Measurements from ENCODE around the gene GALK2.
"Not testable (repeated sequence)": the region's sequence is repeated elsewhere in the genome, so short reads cannot be mapped to it uniquely, and the experiment has no call there.

Gene GALK2

GRCh38 chr15:49178497-49178896 is 8.4 kb downstream of the GALK2 start:
- TF ChIP-seq CTCF (IDR thresholded peaks at IDR 0.05; ENCODE audit: extremely low read depth, insufficient read depth, missing control alignments) = no peak

GRCh38 chr15:49179433-49180190 is 9.6 kb downstream of the GALK2 start:
- DNase-seq (ENCODE audit: low spot score) = no peak
- TF ChIP-seq CTCF (IDR thresholded peaks at IDR 0.05; ENCODE audit: extremely low read depth, insufficient read depth, missing control alignments) = no peak
- in situ Hi-C loops (cut with MboI; ENCODE audit: low pct_unique_long_range_greater_than_20kb, low sequenced_read_pairs, unreplicated experiment) = no loop called here

More at GRCh38 chr15:49178497-49178896, 8.4 kb downstream of the GALK2 start:
- DNase-seq (ENCODE audit: low spot score) = no peak
- in situ Hi-C loops (cut with MboI; ENCODE audit: low pct_unique_long_range_greater_than_20kb, low sequenced_read_pairs, unreplicated experiment) = no loop called here

GRCh38 chr15:49182128-49182527 is 12.1 kb downstream of the GALK2 start:
- no peak for TF ChIP-seq CTCF (IDR thresholded peaks at IDR 0.05; ENCODE audit: extremely low read depth, insufficient read depth, missing control alignments)
- DNase-seq (ENCODE audit: low spot score) = no peak
- in situ Hi-C loops (cut with MboI; ENCODE audit: low pct_unique_long_range_greater_than_20kb, low sequenced_read_pairs, unreplicated experiment) = no loop called here

GRCh38 chr15:49183741-49184140 is 13.7 kb downstream of the GALK2 start:
- in situ Hi-C loops (cut with MboI; ENCODE audit: low pct_unique_long_range_greater_than_20kb, low sequenced_read_pairs, unreplicated experiment) = not testable (repeated sequence)

GRCh38 chr15:49185473-49185872 is 15.4 kb downstream of the GALK2 start:
- TF ChIP-seq CTCF (IDR thresholded peaks at IDR 0.05; ENCODE audit: extremely low read depth, insufficient read depth, missing control alignments) = no peak
- in situ Hi-C loops (cut with MboI; ENCODE audit: low pct_unique_long_range_greater_than_20kb, low sequenced_read_pairs, unreplicated experiment) = no loop called here
- DNase-seq (ENCODE audit: low spot score) = no peak

More at GRCh38 chr15:49183741-49184140, 13.7 kb downstream of the GALK2 start:
- DNase-seq (ENCODE audit: low spot score) = not testable (repeated sequence)

GRCh38 chr15:49187549-49188245 is 17.6 kb downstream of the GALK2 start:
- no peak for DNase-seq (ENCODE audit: low spot score)
- TF ChIP-seq CTCF (IDR thresholded peaks at IDR 0.05; ENCODE audit: extremely low read depth, insufficient read depth, missing control alignments) = no peak
- in situ Hi-C loops (cut with MboI; ENCODE audit: low pct_unique_long_range_greater_than_20kb, low sequenced_read_pairs, unreplicated experiment) = no loop called here

GRCh38 chr15:49188933-49189332 is 18.9 kb downstream of the GALK2 start:
- no peak for TF ChIP-seq CTCF (IDR thresholded peaks at IDR 0.05; ENCODE audit: extremely low read depth, insufficient read depth, missing control alignments)
- DNase-seq (ENCODE audit: low spot score) = no peak
- in situ Hi-C loops (cut with MboI; ENCODE audit: low pct_unique_long_range_greater_than_20kb, low sequenced_read_pairs, unreplicated experiment) = no loop called here
